ENCODE results near the gene CD4. TPM values are rescaled to one million over a fixed set of nuclear protein-coding genes. Genes with fewer than 3 reads are reported as not detected.

The CD4 gene
- total RNA-seq, 4 donors from 2014 or later = 3.5 to 8.1 (median 3.9) TPM

- Histone ChIP-seq H3K9me3 (no peaks in the 10 kb centered on the region), H3K27ac (no peak overlapping the region), H3K4me1 (peaks cover 6 to 7% of the 10 kb centered on the region in 2 donors), H3K36me3 (no peaks in the 10 kb centered on the region), H3K4me3 (replicated peaks in 1 of 3) (no peak overlapping the region), H3K27me3 (no peaks in the 10 kb centered on the region)
- DNase-seq = no peak
- intact Hi-C loops (cut with DNase I) = loop anchor here (5.0 kb wide), 1 partner anchor 160 kb away; no protein-coding TSS in a partner anchor
- no peak for TF ChIP-seq POLR2A (IDR thresholded peaks at IDR 0.05)
- TF ChIP-seq, protein P1, sequence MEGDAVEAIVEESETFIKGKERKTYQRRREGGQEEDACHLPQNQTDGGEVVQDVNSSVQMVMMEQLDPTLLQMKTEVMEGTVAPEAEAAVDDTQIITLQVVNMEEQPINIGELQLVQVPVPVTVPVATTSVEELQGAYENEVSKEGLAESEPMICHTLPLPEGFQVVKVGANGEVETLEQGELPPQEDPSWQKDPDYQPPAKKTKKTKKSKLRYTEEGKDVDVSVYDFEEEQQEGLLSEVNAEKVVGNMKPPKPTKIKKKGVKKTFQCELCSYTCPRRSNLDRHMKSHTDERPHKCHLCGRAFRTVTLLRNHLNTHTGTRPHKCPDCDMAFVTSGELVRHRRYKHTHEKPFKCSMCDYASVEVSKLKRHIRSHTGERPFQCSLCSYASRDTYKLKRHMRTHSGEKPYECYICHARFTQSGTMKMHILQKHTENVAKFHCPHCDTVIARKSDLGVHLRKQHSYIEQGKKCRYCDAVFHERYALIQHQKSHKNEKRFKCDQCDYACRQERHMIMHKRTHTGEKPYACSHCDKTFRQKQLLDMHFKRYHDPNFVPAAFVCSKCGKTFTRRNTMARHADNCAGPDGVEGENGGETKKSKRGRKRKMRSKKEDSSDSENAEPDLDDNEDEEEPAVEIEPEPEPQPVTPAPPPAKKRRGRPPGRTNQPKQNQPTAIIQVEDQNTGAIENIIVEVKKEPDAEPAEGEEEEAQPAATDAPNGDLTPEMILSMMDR (IDR thresholded peaks at IDR 0.05) = no peak
- WGBS, 2 donors = 98 to 99% methylated on average over 5 of the region's 5 CpGs
Measured at GRCh38 chr12:6777386-6777785, 11.9 kb upstream of the CD4 start.

DNA sequence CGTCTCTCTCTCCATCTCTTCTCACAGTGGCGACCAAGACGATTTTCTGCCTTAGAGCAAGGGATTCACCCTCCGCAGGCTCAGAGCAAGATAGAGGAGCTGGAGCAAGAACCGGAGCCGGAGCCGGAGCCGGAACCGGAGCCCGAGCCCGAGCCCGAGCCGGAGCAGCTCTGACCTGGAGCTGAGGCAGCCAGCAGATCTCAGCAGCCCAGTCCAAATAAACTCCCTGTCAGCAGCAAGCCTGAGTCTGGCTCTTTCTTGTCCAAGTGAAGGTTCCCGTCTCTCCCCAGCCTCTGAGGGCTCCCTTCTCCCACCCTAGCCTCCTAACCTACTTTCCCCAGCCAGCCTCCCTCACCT is 11.1 kb upstream of the CD4 start:
- intact Hi-C loops (cut with DNase I) = loop anchor here (2.0 to 5.0 kb wide), 2 partner anchors 23 to 161 kb away; no protein-coding TSS in a partner anchor
- no peaks in the 10 kb centered on the region for H3K36me3 ChIP-seq
- peak in 1 of 2 donors; percentile 25 for DNase-seq

GRCh38 chr12:6778574-6779550 is 10.5 kb upstream of the CD4 start:
- peak; percentile 98 to 99 for DNase-seq
- 5 to 7% methylated on average over 31 to 32 of the region's 35 CpGs for WGBS, 2 donors
- no peaks in the 10 kb centered on the region for H3K36me3 ChIP-seq
- H3K27me3 ChIP-seq = no peaks in the 10 kb centered on the region
- peak overlapping the region in 1 of 3 donors; percentile 60 for H3K27ac ChIP-seq
- peaks cover 6 to 7% of the 10 kb centered on the region in 2 donors for H3K4me1 ChIP-seq
- no peaks in the 10 kb centered on the region for H3K9me3 ChIP-seq
- TF ChIP-seq, protein P1 (IDR thresholded peaks at IDR 0.05) = peak; percentile 69 to 99 (median 98)
- TF ChIP-seq POLR2A (IDR thresholded peaks at IDR 0.05) = no peak
- intact Hi-C loops (cut with DNase I) = loop anchor here (2.0 to 5.0 kb wide), 2 partner anchors 24 to 162 kb away; no protein-coding TSS in a partner anchor
- peak overlapping the region in 1 of 3 donors; percentile 31 for H3K4me3 ChIP-seq (replicated peaks in 1 of 3)

More for the DNA sequence above, 11.1 kb upstream of the CD4 start:
- Histone ChIP-seq H3K4me1 (peaks cover 6 to 7% of the 10 kb centered on the region in 2 donors), H3K4me3 (replicated peaks in 1 of 3) (no peak overlapping the region), H3K27me3 (no peaks in the 10 kb centered on the region), H3K27ac (peak overlapping the region in 1 of 3 donors; percentile 60), H3K9me3 (no peaks in the 10 kb centered on the region)
- TF ChIP-seq, protein P1 (IDR thresholded peaks at IDR 0.05) = no peak
- TF ChIP-seq POLR2A (IDR thresholded peaks at IDR 0.05) = no peak
- 40 to 50% methylated on average over 14 of the region's 14 CpGs for WGBS, 2 donors

DNA sequence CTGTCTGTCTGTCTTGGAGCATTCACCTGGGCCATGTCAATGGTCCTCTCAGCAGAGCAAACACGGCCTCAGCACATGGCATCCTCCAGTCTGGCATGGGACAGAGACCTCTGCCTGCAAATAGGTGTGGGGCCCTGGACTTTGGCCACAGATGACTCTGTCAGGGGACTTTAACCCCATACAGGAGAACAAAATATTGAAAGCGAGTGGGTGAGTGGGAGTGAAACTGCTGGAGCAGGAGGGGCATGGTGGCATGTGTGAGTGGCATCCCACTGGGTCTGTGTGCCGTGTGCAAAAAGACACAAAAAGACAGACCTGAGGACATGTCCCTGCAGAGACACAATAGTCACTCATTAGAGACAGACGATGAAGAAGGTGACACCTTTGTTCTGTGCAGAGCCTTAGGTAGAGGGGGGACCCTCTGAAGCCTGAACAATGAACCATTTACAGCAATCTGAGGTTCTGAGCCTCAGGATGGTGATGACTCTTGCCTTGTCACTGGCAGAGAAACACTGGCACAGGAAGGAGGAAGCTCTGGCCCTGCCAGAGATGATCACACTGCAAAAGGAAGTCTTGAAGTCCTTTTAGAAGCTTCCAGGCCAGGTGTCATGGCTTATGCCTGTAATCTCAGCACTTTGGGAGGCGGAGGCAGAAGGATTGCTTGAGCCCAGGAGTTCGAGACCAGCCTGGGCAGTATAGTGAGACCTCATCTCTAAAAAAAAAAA is 9.5 kb upstream of the CD4 start:
- intact Hi-C loops (cut with DNase I) = loop anchor here (2.0 to 5.0 kb wide), 3 partner anchors 25 to 163 kb away; no protein-coding TSS in a partner anchor
- Histone ChIP-seq H3K36me3 (no peaks in the 10 kb centered on the region), H3K9me3 (no peaks in the 10 kb centered on the region), H3K4me3 (replicated peaks in 1 of 3) (no peak overlapping the region), H3K27ac (no peak overlapping the region), H3K4me1 (peaks cover 6 to 7% of the 10 kb centered on the region in 2 donors), H3K27me3 (no peaks in the 10 kb centered on the region)
- no peak for TF ChIP-seq POLR2A (IDR thresholded peaks at IDR 0.05)
- TF ChIP-seq, protein P1 (IDR thresholded peaks at IDR 0.05) = no peak
- DNase-seq = no peak
- WGBS, 2 donors = 86% methylated on average over 6 of the region's 6 CpGs
